ENCODE measurements around the gene TAF5L.

GRCh38 chr1:229642376-229642775 lies 16.5 kb upstream of the TAF5L start:
- TF ChIP-seq HDAC2 (IDR thresholded peaks at IDR 0.05; ENCODE audit: borderline replicate concordance in 1 of 2, low read depth in 2 of 2, low read length in 2 of 2) (no peak), EZH2 (IDR thresholded peaks at IDR 0.05; ENCODE audit: low read depth, low read length, severe bottlenecking) (no peak)
